ENCODE data around the gene KCTD14. TPM values are rescaled to one million over a fixed set of nuclear protein-coding genes. Genes with fewer than 3 reads are reported as not detected.

KCTD14 gene
- total and polyA plus RNA-seq, 9 of the 15 experiments (the other 6 are each of a cell fraction or from before 2014, with no cell fraction given) = 0.04 to 0.30 (median 0.11) TPM; not detected in 2

DNA sequence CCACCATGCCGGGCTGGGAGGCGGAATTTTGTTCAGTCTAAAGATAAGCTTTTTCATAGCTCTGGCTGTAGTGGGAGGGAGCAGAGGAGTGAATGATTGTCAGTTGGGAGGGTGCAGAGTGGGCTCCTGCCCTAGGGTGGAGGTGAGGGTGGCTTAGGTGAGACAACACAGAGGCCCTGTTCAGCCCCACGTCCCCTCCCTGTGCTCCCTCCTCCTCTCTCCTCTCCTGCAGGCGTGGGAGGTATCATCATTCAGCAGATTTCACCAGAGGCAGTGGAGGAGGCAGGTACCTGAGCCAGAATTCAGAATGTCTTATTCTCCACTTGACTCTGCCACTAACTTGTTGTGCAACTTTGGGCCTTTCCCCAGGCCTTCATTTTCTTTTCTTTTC lies 38.8 kb upstream of the KCTD14 start:
- peak; percentile 89 for FAIRE-seq
- TF ChIP-seq DPF2 (IDR thresholded peaks at IDR 0.05) = peak; percentile 52; the same call in 1 of the 2 replicates
- TF ChIP-seq NFIX (CRISPR knock-in tag; IDR thresholded peaks at IDR 0.05; ENCODE audit: low read depth) = no peak
- TF ChIP-seq, protein P1, sequence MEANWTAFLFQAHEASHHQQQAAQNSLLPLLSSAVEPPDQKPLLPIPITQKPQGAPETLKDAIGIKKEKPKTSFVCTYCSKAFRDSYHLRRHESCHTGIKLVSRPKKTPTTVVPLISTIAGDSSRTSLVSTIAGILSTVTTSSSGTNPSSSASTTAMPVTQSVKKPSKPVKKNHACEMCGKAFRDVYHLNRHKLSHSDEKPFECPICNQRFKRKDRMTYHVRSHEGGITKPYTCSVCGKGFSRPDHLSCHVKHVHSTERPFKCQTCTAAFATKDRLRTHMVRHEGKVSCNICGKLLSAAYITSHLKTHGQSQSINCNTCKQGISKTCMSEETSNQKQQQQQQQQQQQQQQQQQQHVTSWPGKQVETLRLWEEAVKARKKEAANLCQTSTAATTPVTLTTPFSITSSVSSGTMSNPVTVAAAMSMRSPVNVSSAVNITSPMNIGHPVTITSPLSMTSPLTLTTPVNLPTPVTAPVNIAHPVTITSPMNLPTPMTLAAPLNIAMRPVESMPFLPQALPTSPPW (CRISPR knock-in tag; IDR thresholded peaks at IDR 0.05) = peak; percentile 63
- TF ChIP-seq CBFA2T3 (IDR thresholded peaks at IDR 0.05) = 0 out of 2 replicates have a peak, but pooled peaks have one; percentile 3
- no peak for TF ChIP-seq ZNF436 (CRISPR knock-in tag; IDR thresholded peaks at IDR 0.05)
- peak; percentile 37; the same call in 1 of the 2 replicates for TF ChIP-seq CTBP1 (IDR thresholded peaks at IDR 0.05; ENCODE audit: borderline replicate concordance)
- 0 out of 2 replicates have a peak, but pooled peaks have one; percentile 31 for TF ChIP-seq SMARCA4 (IDR thresholded peaks at IDR 0.05)
- peak; percentile 81 for TF ChIP-seq EGR1 (conservative IDR thresholded peaks at IDR 0.05)
- no peak for TF ChIP-seq CEBPG (CRISPR knock-in tag; IDR thresholded peaks at IDR 0.05)
- peak in 1 of 2 experiments; percentile 64; a peak in 2 of 4 replicates for TF ChIP-seq CEBPG (tag; conservative IDR thresholded peaks at IDR 0.05 in 1 of 2, IDR thresholded peaks at IDR 0.05 in 1 of 2)
- peak; percentile 39; the same call in 1 of the 2 replicates for TF ChIP-seq MTA3 (IDR thresholded peaks at IDR 0.05; ENCODE audit: borderline replicate concordance)
- no peak for TF ChIP-seq ZZZ3 (IDR thresholded peaks at IDR 0.05)
- 0 out of 2 replicates have a peak, but pooled peaks have one; percentile 6 for TF ChIP-seq CXXC5 (CRISPR knock-in tag; IDR thresholded peaks at IDR 0.05)
- TF ChIP-seq, protein P2, sequence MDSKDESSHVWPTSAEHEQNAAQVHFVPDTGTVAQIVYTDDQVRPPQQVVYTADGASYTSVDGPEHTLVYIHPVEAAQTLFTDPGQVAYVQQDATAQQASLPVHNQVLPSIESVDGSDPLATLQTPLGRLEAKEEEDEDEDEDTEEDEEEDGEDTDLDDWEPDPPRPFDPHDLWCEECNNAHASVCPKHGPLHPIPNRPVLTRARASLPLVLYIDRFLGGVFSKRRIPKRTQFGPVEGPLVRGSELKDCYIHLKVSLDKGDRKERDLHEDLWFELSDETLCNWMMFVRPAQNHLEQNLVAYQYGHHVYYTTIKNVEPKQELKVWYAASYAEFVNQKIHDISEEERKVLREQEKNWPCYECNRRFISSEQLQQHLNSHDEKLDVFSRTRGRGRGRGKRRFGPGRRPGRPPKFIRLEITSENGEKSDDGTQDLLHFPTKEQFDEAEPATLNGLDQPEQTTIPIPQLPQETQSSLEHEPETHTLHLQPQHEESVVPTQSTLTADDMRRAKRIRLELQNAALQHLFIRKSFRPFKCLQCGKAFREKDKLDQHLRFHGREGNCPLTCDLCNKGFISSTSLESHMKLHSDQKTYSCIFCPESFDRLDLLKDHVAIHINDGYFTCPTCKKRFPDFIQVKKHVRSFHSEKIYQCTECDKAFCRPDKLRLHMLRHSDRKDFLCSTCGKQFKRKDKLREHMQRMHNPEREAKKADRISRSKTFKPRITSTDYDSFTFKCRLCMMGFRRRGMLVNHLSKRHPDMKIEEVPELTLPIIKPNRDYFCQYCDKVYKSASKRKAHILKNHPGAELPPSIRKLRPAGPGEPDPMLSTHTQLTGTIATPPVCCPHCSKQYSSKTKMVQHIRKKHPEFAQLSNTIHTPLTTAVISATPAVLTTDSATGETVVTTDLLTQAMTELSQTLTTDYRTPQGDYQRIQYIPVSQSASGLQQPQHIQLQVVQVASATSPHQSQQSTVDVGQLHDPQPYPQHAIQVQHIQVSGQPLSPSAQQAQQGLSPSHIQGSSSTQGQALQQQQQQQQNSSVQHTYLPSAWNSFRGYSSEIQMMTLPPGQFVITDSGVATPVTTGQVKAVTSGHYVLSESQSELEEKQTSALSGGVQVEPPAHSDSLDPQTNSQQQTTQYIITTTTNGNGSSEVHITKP (IDR thresholded peaks at IDR 0.05; ENCODE audit: partially characterized antibody) = peak; percentile 50
- TF ChIP-seq, protein P3, sequence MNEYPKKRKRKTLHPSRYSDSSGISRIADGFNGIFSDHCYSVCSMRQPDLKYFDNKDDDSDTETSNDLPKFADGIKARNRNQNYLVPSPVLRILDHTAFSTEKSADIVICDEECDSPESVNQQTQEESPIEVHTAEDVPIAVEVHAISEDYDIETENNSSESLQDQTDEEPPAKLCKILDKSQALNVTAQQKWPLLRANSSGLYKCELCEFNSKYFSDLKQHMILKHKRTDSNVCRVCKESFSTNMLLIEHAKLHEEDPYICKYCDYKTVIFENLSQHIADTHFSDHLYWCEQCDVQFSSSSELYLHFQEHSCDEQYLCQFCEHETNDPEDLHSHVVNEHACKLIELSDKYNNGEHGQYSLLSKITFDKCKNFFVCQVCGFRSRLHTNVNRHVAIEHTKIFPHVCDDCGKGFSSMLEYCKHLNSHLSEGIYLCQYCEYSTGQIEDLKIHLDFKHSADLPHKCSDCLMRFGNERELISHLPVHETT (CRISPR knock-in tag; conservative IDR thresholded peaks at IDR 0.05 in 1 of 2, IDR thresholded peaks at IDR 0.05 in 1 of 2) = no peak
- TF ChIP-seq MEIS2 (IDR thresholded peaks at IDR 0.05; ENCODE audit: partially characterized antibody) = peak; percentile 21
- peak; percentile 47; the same call in 1 of the 2 replicates for TF ChIP-seq NFE2 (IDR thresholded peaks at IDR 0.05; ENCODE audit: low read depth)

More for the DNA sequence above, 38.8 kb upstream of the KCTD14 start:
- H3K4me3 ChIP-seq = no peak overlapping the region
- H3K9me1 ChIP-seq (ENCODE audit: control insufficient read depth, insufficient read depth, low read length) = no peaks in the 10 kb centered on the region
- peak overlapping the region; percentile 10; the same call in 1 of the 2 replicates for H2AFZ ChIP-seq (ENCODE audit: low read depth, low read length)
- intact Hi-C loops (cut with micrococcal nuclease) = no loop called here
- DNase-seq (ENCODE audit: extremely low read depth in 1 of 4, low spot score in 3 of 4) (peak; percentile 57 to 64 (median 60)), ATAC-seq (peak; percentile 78)
- peak overlapping the region; percentile 14; the same call in 1 of the 3 replicates for H3K27ac ChIP-seq (ENCODE audit: extremely low read depth, low read depth, low read length)
- H4K20me1 ChIP-seq (replicated peaks; ENCODE audit: control insufficient read depth, insufficient read depth, low read length) = no peaks in the 10 kb centered on the region
- no peaks in the 10 kb centered on the region for H3K27me3 ChIP-seq (ENCODE audit: control insufficient read depth in 2 of 2, insufficient read depth in 2 of 2, low read length in 2 of 2)
- in situ Hi-C loops (cut with MboI) = no loop called here
- no peaks in the 10 kb centered on the region for H3K9me3 ChIP-seq (replicated peaks; ENCODE audit: control insufficient read depth, insufficient read depth, low read depth, low read length)
- ChIA-PET POLR2A (interaction anchor here (0.6 to 2.4 kb wide), 6 partner anchors 8 to 17 kb away, joined by 3 to 7 read pairs (median 3); partner anchors contain the start of gene NDUFC2), CTCF (ENCODE audit: low intra/inter-chr PET ratio) (no interaction called here)
- no peaks in the 10 kb centered on the region; the same call in 2 of the 3 replicates for H3K36me3 ChIP-seq (ENCODE audit: control insufficient read depth, insufficient read depth, low read length)
- H3K79me2 ChIP-seq (ENCODE audit: control insufficient read depth, insufficient read depth, low read length) = no peaks in the 10 kb centered on the region
- H3K4me2 ChIP-seq (ENCODE audit: insufficient read depth, low read length) = no peak overlapping the region
- H3K9ac ChIP-seq (ENCODE audit: insufficient read depth in 1 of 2, low read depth in 2 of 2, low read length in 2 of 2) = peak overlapping the region in 1 of 2 experiments; percentile 83; a peak in 1 of 4 replicates
- peaks cover 13 to 28% of the 10 kb centered on the region in 2 experiments for H3K4me1 ChIP-seq (replicated peaks in 1 of 2; ENCODE audit: control insufficient read depth in 2 of 2, insufficient read depth in 2 of 2, low read length in 2 of 2)
- no TSS peak for BruUV-seq (replicated peaks)
- WGBS (ENCODE audit: insufficient coverage, low coverage, missing lambda C conversion rate) = 21% methylated on average over 4 of the region's 4 CpGs
